ENCODE measurements around the gene PANK3. TPM values are rescaled to one million over a fixed set of nuclear protein-coding genes. Genes with fewer than 3 reads are reported as not detected.

PANK3 gene
- total RNA-seq, 1 donor from 2014 or later, result 38.6 TPM

Small RNA genes within 50 kb of the gene (small RNA-seq; reads per million reads assigned to genes)
- 0.60 reads per million, percentile 67 among the genes with 10 or more reads in this experiment for gene MIR103A1

Other genes with a start within 250 kb of the PANK3 start
- 124 TPM for gene RARS1, start 92.9 kb downstream of the PANK3 start, total RNA-seq
- gene FBLL1, start 50.1 kb downstream of the PANK3 start, total RNA-seq, result 0.52 TPM